Osteocyte (in vitro differentiated cells): ENCODE results near the gene SNAP29. TPM values are rescaled to one million over a fixed set of nuclear protein-coding genes. Genes with fewer than 3 reads are reported as not detected.

ENCODE experiments used
- DNase-seq: peaks from one replicate; pipeline ENCODE4 v3.0.0; 2021; ENCODE audit warnings: mixed read lengths; ENCODE audit not compliant: unreplicated experiment; ENCODE audit errors: extremely low spot score
- H3K27ac Mint-ChIP-seq: one replicate; pipeline ENCODE4 v1.8.0; 2021; ENCODE audit warnings: mild to moderate bottlenecking, mixed read lengths; ENCODE audit not compliant: unreplicated experiment
- H3K27me3 Mint-ChIP-seq: one replicate; pipeline ENCODE4 v1.8.0; 2021; ENCODE audit warnings: mixed read lengths; ENCODE audit not compliant: unreplicated experiment
- H3K36me3 Mint-ChIP-seq: one replicate; pipeline ENCODE4 v1.8.0; 2021; ENCODE audit warnings: mixed read lengths; ENCODE audit not compliant: unreplicated experiment
- H3K4me1 Mint-ChIP-seq: one replicate; pipeline ENCODE4 v1.8.0; 2021; ENCODE audit warnings: mixed read lengths; ENCODE audit not compliant: unreplicated experiment
- H3K4me3 Mint-ChIP-seq: one replicate; pipeline ENCODE4 v1.8.0; 2021; ENCODE audit warnings: mild to moderate bottlenecking, moderate library complexity, mixed read lengths; ENCODE audit not compliant: unreplicated experiment
- H3K9me3 Mint-ChIP-seq: one replicate; pipeline ENCODE4 v1.8.0; 2021; ENCODE audit warnings: mixed read lengths; ENCODE audit not compliant: unreplicated experiment
- CTCF ChIP-seq: fragments of 200-600 bp; sonication (generic); IDR thresholded peaks from 2 replicates; pipeline ENCODE4 v1.5.0; 2021; ENCODE audit warnings: antibody characterized with exemption, mild to moderate bottlenecking, moderate library complexity
- total RNA-seq: library from RNA; stranded (reverse); gene quantifications from 2 replicates; pipeline ENCODE4 v1.2.1, GENCODE V29; 2021

Gene SNAP29
- total RNA-seq, 1 donor from 2014 or later: 30.0 TPM

GRCh38 chr22:20919718-20920117 is 60.9 kb downstream of the SNAP29 start:
- no peaks in the 10 kb centered on the region for H3K27me3 Mint-ChIP-seq
- H3K27ac Mint-ChIP-seq: peak overlapping the region; percentile 91
- TF ChIP-seq CTCF: no peak
- H3K9me3 Mint-ChIP-seq: no peaks in the 10 kb centered on the region
- DNase-seq: no peak
- no peaks in the 10 kb centered on the region for H3K36me3 Mint-ChIP-seq
- peaks cover 55% of the 10 kb centered on the region for H3K4me1 Mint-ChIP-seq
- H3K4me3 Mint-ChIP-seq: peak overlapping the region; percentile 93

DNA sequence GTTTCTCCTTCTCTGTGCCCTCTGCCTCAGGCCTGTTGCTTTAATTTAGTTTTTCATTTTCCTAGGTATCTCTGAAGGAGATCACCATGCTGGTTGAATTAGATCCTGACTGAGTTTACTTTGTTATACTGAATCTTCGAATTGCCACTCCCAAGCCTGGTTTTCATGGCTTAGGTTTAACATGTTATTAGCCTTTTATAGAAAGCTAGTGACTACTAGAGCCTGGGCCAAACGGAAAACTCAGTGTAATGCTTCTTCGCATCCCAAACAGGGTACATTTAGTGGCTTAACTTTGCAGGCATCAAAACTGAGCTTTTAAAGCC is 62.0 kb downstream of the SNAP29 start:
- no peaks in the 10 kb centered on the region for H3K27me3 Mint-ChIP-seq
- TF ChIP-seq CTCF: no peak
- peak overlapping the region; percentile 91 for H3K27ac Mint-ChIP-seq

DNA sequence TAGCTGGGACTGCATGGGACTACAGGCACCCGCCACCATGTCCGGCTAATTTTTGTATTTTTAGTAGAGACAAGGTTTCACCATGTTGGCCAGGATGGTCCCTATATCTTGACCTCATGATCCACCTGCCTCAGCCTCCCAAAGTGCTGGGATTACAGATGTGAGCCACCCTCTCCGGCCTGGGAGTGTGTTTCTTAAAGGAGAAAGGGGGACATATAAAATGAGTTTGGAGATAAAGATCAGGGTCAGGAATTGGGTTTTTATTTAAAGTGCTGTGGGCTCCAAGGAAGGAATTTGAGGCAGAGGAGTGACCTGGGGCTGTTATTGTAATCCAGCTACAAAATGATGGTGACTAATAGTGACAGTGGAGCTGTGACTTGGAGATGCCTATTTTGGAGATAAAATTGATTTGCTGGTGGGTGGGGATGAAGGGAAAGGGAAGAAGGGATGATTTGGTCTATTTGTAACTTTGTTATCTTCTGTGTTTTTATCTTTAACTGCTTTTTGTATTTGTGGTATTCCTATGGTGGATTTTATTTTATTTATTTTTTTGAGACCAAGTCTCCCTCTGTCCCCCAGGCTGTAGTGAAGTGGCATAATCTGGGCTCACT is 63.4 kb downstream of the SNAP29 start:
- peak overlapping the region; percentile 15 for H3K4me3 Mint-ChIP-seq
- H3K27me3 Mint-ChIP-seq: no peaks in the 10 kb centered on the region
- no peak for TF ChIP-seq CTCF
- H3K9me3 Mint-ChIP-seq: no peaks in the 10 kb centered on the region
- no peak for DNase-seq
- H3K36me3 Mint-ChIP-seq: no peaks in the 10 kb centered on the region
- peaks cover 54% of the 10 kb centered on the region for H3K4me1 Mint-ChIP-seq
- peak overlapping the region; percentile 72 for H3K27ac Mint-ChIP-seq

More for the DNA sequence above, 62.0 kb downstream of the SNAP29 start:
- H3K9me3 Mint-ChIP-seq: no peaks in the 10 kb centered on the region
- peaks cover 62% of the 10 kb centered on the region for H3K4me1 Mint-ChIP-seq
- DNase-seq: no peak
- no peaks in the 10 kb centered on the region for H3K36me3 Mint-ChIP-seq
- peak overlapping the region; percentile 93 for H3K4me3 Mint-ChIP-seq

DNA sequence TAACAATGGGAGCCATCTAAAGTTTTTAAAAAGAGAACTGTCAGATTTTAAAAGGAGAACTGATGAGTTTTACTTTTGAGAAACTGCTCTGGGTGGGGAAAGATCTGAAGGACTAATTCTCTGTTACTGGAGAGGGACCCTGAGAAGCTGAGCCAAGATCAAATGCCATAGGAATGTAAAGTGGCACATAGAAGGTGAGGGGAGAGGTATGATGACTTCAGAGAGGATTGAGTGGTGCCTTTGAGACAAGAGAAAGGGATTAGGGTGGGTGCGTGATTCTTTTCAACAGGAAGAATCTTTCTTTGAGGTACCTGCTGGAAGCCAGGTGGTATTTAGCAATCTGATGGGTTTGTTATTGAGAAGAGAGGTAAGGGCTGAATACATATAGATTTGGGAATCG is 67.4 kb downstream of the SNAP29 start:
- peaks cover 35% of the 10 kb centered on the region for H3K4me1 Mint-ChIP-seq
- H3K27ac Mint-ChIP-seq: no peak overlapping the region

More for the DNA sequence above, 67.4 kb downstream of the SNAP29 start:
- no peaks in the 10 kb centered on the region for H3K27me3 Mint-ChIP-seq
- H3K9me3 Mint-ChIP-seq: no peaks in the 10 kb centered on the region
- no peak overlapping the region for H3K4me3 Mint-ChIP-seq
- no peak for TF ChIP-seq CTCF
- H3K36me3 Mint-ChIP-seq: no peaks in the 10 kb centered on the region
- no peak for DNase-seq
